ENCODE measurements around the gene AQR. TPM values are rescaled to one million over a fixed set of nuclear protein-coding genes. Genes with fewer than 3 reads are reported as not detected.

The AQR gene
- total RNA-seq, 1 experiment from 2014 or later, result 62.1 TPM

- TF ChIP-seq FOXP4 (CRISPR knock-in tag; IDR thresholded peaks at IDR 0.05), result no peak
- TF ChIP-seq ZNF232 (CRISPR knock-in tag; IDR thresholded peaks at IDR 0.05), result no peak
Observed at GRCh38 chr15:34851007-34851406, 118.5 kb downstream of the AQR start (continued).

- peaks cover 12% of the 10 kb centered on the region for H3K9me3 Mint-ChIP-seq
- H3K27me3 Mint-ChIP-seq (ENCODE audit: low read depth), result no peaks in the 10 kb centered on the region
- ChIA-PET CTCF (no interaction called here), POLR2A (no interaction called here)
- no peak for ATAC-seq
- TF ChIP-seq, protein P1, sequence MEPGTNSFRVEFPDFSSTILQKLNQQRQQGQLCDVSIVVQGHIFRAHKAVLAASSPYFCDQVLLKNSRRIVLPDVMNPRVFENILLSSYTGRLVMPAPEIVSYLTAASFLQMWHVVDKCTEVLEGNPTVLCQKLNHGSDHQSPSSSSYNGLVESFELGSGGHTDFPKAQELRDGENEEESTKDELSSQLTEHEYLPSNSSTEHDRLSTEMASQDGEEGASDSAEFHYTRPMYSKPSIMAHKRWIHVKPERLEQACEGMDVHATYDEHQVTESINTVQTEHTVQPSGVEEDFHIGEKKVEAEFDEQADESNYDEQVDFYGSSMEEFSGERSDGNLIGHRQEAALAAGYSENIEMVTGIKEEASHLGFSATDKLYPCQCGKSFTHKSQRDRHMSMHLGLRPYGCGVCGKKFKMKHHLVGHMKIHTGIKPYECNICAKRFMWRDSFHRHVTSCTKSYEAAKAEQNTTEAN (CRISPR knock-in tag; IDR thresholded peaks at IDR 0.05), result no peak
- TF ChIP-seq OVOL2 (CRISPR knock-in tag; IDR thresholded peaks at IDR 0.05; ENCODE audit: borderline replicate concordance), result no peak
- TF ChIP-seq TCF7 (CRISPR knock-in tag; IDR thresholded peaks at IDR 0.05; ENCODE audit: low read depth), result no peak
- no peak for TF ChIP-seq GTF2I (CRISPR knock-in tag; conservative IDR thresholded peaks at IDR 0.05)
- TF ChIP-seq GABPB1 (CRISPR knock-in tag; IDR thresholded peaks at IDR 0.05), result no peak
- no peak for TF ChIP-seq JAZF1 (CRISPR knock-in tag; IDR thresholded peaks at IDR 0.05)
- no peaks in the 10 kb centered on the region for H3K4me1 Mint-ChIP-seq
- H3K36me3 Mint-ChIP-seq, result peaks cover 6% of the 10 kb centered on the region
- DNase-seq (ENCODE audit: low spot score), result no peak
- H3K27ac Mint-ChIP-seq, result no peak overlapping the region
- H3K4me3 Mint-ChIP-seq, result no peak overlapping the region
Observed at GRCh38 chr15:34850121-34850520, 119.4 kb downstream of the AQR start.

- ATAC-seq (no peak), DNase-seq (ENCODE audit: low spot score) (no peak)
- Mint-ChIP-seq H3K36me3 (0 out of 2 replicates have a peak, but pooled peaks cover 2% of the 10 kb centered on the region), H3K4me1 (no peaks in the 10 kb centered on the region), H3K27me3 (ENCODE audit: low read depth) (no peaks in the 10 kb centered on the region), H3K4me3 (no peak overlapping the region), H3K27ac (no peak overlapping the region), H3K9me3 (peaks cover 12% of the 10 kb centered on the region)
- POLR2A ChIA-PET, result no interaction called here
- CTCF ChIA-PET, result no interaction called here
- no peak for TF ChIP-seq FOXP1 (CRISPR knock-in tag; IDR thresholded peaks at IDR 0.05; ENCODE audit: borderline replicate concordance)
- TF ChIP-seq FOXK1 (CRISPR knock-in tag; IDR thresholded peaks at IDR 0.05), result no peak
- no peak for TF ChIP-seq AR (CRISPR knock-in tag; IDR thresholded peaks at IDR 0.05)
- TF ChIP-seq ZNF423 (CRISPR knock-in tag; IDR thresholded peaks at IDR 0.05), result no peak
- TF ChIP-seq TEAD4 (CRISPR knock-in tag; IDR thresholded peaks at IDR 0.05), result no peak
- TF ChIP-seq JUN (CRISPR knock-in tag; IDR thresholded peaks at IDR 0.05), result no peak
- TF ChIP-seq ELF4 (CRISPR knock-in tag; IDR thresholded peaks at IDR 0.05; ENCODE audit: low read depth), result no peak
- no peak for TF ChIP-seq ZNF263 (CRISPR knock-in tag; IDR thresholded peaks at IDR 0.05; ENCODE audit: low read depth)
- no peak for TF ChIP-seq CREB1 (CRISPR knock-in tag; IDR thresholded peaks at IDR 0.05)
- TF ChIP-seq PRRX2 (CRISPR knock-in tag; IDR thresholded peaks at IDR 0.05), result no peak
- no peak for TF ChIP-seq NR1H2 (CRISPR knock-in tag; IDR thresholded peaks at IDR 0.05)
- no peak for TF ChIP-seq ZBTB21 (CRISPR knock-in tag; IDR thresholded peaks at IDR 0.05; ENCODE audit: borderline replicate concordance)
Observed at GRCh38 chr15:34849364-34849959, 120.1 kb downstream of the AQR start.

Measured in WTC11 (cell line).